Erythroblast (primary cell): ENCODE results near the gene FKBP10.
"Not testable (repeated sequence)": the region's sequence is repeated elsewhere in the genome, so short reads cannot be mapped to it uniquely, and the experiment has no call there.

Experiments
- GATA1 ChIP-seq: IDR thresholded peaks from 2 replicates; pipeline ENCODE4 v1.6.1; 2011; ENCODE audit warnings: low read depth, mild to moderate bottlenecking, control low read depth, low read length, moderate library complexity
- POLR2A ChIP-seq: IDR thresholded peaks from 2 replicates; pipeline ENCODE4 v1.6.1; 2011; ENCODE audit warnings: mild to moderate bottlenecking, low read length

GRCh38 chr17:41839448-41839847 is 26.6 kb downstream of the FKBP10 start:
- TF ChIP-seq POLR2A, GATA1: not testable (repeated sequence)
